SK-N-MC (cell line): ENCODE results near the gene MLN.
A peak's percentile ranks its signal among the peaks of the same experiment; 100 is the strongest.

Experiments
- DNase-seq: peaks from one replicate; pipeline ENCODE4 v3.0.0-alpha.2; 2011; ENCODE audit warnings: low read depth, low spot score
- H3K27ac ChIP-seq: fragments of 200-600 bp; sonication (generic); 2 replicates; pipeline ENCODE4 v1.5.1; 2016; ENCODE audit warnings: mixed run types
- H3K36me3 ChIP-seq: fragments of 200-600 bp; sonication (generic); 2 replicates; pipeline ENCODE4 v1.6.1; 2017; ENCODE audit warnings: antibody characterized with exemption, low read length, mixed read lengths; ENCODE audit not compliant: insufficient read depth
- H3K4me3 ChIP-seq: fragments of 200-600 bp; sonication (generic); 2 replicates; pipeline ENCODE4 v1.5.1; 2016
- H3K9ac ChIP-seq: fragments of 200-600 bp; sonication (generic); 2 replicates; pipeline ENCODE4 v1.8.0; 2017; ENCODE audit warnings: mixed run types, mixed read lengths; ENCODE audit not compliant: insufficient read length
- H3K9me3 ChIP-seq: fragments of 200-600 bp; sonication (generic); 2 replicates; pipeline ENCODE4 v1.6.1; 2017; ENCODE audit warnings: low read depth, mild to moderate bottlenecking, antibody characterized with exemption, low read length, moderate library complexity, mixed read lengths
- EZH2 ChIP-seq: fragments of 200-600 bp; sonication (generic); IDR thresholded peaks from one replicate; pipeline ENCODE4 v1.6.1; 2017; ENCODE audit warnings: antibody characterized with exemption
- FOXP2 ChIP-seq: optimal IDR thresholded peaks from 2 replicates; pipeline ENCODE3; 2011; ENCODE audit warnings: mild to moderate bottlenecking, moderate library complexity; ENCODE audit not compliant: insufficient read depth; ENCODE audit errors: extremely low read length, control extremely low read depth
- POLR2AphosphoS5 ChIP-seq: IDR thresholded peaks from 2 replicates; pipeline ENCODE4 v1.6.1; 2012; ENCODE audit warnings: mild to moderate bottlenecking, low read depth, low read length, borderline replicate concordance

MLN gene

GRCh38 chr6:33788694-33789549, 14.9 kb downstream of the MLN start, which contains the start of gene LEMD2:
TSS of gene LEMD2 (minus strand) at chr6:33789130. CDS start at chr6:33789116, 14 bp downstream.
- no peaks in the 10 kb centered on the region for H3K9me3 ChIP-seq
- peaks cover 20% of the 10 kb centered on the region for H3K36me3 ChIP-seq
- TF ChIP-seq EZH2 (no peak), POLR2AphosphoS5 (peak; percentile 81), FOXP2 (peak; percentile 49)
- H3K27ac ChIP-seq: peak within 1 kb of the TSS; percentile 63
- peak within 1 kb of the TSS; percentile 92 for H3K4me3 ChIP-seq
- H3K9ac ChIP-seq: peak within 1 kb of the TSS; percentile 87
- no peak for DNase-seq

DNA sequence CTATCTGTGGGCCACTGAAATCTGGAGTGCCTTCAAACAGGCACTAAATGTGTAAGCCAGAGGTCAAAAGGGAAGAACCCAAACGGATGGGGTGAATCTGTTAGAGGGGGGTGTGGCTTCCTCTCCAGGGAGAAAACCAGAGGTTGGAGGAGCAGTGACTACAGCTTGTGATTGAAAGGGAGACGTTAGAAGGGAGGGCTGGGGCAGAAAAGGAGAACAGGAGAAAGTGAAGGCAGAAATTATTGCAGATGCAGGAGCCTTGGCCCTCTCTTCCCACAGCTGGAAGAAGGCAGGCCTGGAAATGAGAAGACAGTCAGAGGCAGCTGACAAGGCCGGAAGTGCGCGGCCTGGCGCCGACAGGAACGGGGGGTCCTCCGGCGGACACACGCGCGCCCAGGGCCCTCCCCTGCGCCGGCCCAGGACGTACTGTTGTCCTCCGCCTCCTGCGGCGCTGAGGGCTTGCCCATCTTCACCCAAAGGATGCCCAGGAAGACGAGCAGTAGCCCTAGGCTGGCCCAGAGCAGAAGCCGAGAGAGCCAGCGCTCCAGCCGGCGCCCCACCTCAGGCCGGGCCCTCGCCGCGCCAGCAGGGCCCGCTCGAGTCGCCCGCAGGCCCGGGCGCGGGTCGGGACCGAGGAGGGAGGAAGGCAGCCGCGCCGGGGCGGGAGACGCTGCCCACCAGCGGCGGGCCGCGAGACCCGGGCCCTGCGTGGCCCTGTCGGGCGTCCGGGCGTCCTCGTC, 15.7 kb downstream of the MLN start:
- Histone ChIP-seq H3K36me3 (peaks cover 28% of the 10 kb centered on the region), H3K9me3 (no peaks in the 10 kb centered on the region), H3K27ac (peak overlapping the region; percentile 43; the same call in 1 of the 2 replicates), H3K9ac (peak overlapping the region; percentile 87), H3K4me3 (peak overlapping the region; percentile 92)
- no peak for TF ChIP-seq FOXP2
- TF ChIP-seq EZH2: no peak
- no peak for DNase-seq

GRCh38 chr6:33787346-33787953, 16.4 kb downstream of the MLN start:
- peaks cover 35% of the 10 kb centered on the region for H3K36me3 ChIP-seq
- H3K27ac ChIP-seq: no peak overlapping the region
- no peak for DNase-seq
- peak overlapping the region; percentile 87 for H3K9ac ChIP-seq
- H3K4me3 ChIP-seq: peak overlapping the region; percentile 92
- H3K9me3 ChIP-seq: no peaks in the 10 kb centered on the region
- TF ChIP-seq FOXP2: no peak
- no peak for TF ChIP-seq POLR2AphosphoS5
- TF ChIP-seq EZH2: no peak

- peak overlapping the region; percentile 50 for H3K9ac ChIP-seq
Observed at GRCh38 chr6:33786736-33787135, 17.1 kb downstream of the MLN start.

DNA sequence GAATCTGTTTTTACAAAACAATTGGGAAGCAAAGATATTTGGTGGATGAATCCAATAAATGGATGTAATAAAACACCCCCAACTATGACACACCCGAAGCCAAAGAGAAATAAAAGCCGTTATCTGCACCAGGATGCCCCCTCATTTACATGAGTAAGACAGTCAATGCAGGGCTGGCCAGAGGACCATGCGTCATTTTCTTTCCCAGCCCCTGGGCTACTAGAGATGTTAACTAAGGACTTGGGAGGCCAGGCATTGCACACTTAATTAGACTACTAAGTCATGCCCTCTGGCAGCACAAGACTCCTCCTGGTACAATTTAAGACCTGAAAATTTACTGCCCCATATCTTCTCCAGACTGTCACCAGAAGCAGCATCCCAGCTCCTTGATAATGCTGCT, 18.0 kb downstream of the MLN start:
- Histone ChIP-seq H3K9ac (peak overlapping the region; percentile 50), H3K9me3 (no peaks in the 10 kb centered on the region), H3K27ac (no peak overlapping the region), H3K36me3 (peaks cover 50% of the 10 kb centered on the region), H3K4me3 (no peak overlapping the region)
- no peak for DNase-seq
- TF ChIP-seq FOXP2: no peak
- TF ChIP-seq POLR2AphosphoS5: no peak
- no peak for TF ChIP-seq EZH2

More at GRCh38 chr6:33786736-33787135, 17.1 kb downstream of the MLN start:
- H3K4me3 ChIP-seq: no peak overlapping the region
- H3K36me3 ChIP-seq: peaks cover 42% of the 10 kb centered on the region
- no peak overlapping the region for H3K27ac ChIP-seq
- no peaks in the 10 kb centered on the region for H3K9me3 ChIP-seq
- DNase-seq: no peak
- no peak for TF ChIP-seq EZH2
- no peak for TF ChIP-seq POLR2AphosphoS5
- TF ChIP-seq FOXP2: no peak

GRCh38 chr6:33784787-33785186, 19.0 kb downstream of the MLN start:
- no peak overlapping the region for H3K4me3 ChIP-seq
- peaks cover 59% of the 10 kb centered on the region for H3K36me3 ChIP-seq
- H3K9ac ChIP-seq: no peak overlapping the region
- DNase-seq: no peak
- H3K9me3 ChIP-seq: no peaks in the 10 kb centered on the region
- TF ChIP-seq FOXP2 (no peak), POLR2AphosphoS5 (no peak), EZH2 (no peak)
- no peak overlapping the region for H3K27ac ChIP-seq

DNA sequence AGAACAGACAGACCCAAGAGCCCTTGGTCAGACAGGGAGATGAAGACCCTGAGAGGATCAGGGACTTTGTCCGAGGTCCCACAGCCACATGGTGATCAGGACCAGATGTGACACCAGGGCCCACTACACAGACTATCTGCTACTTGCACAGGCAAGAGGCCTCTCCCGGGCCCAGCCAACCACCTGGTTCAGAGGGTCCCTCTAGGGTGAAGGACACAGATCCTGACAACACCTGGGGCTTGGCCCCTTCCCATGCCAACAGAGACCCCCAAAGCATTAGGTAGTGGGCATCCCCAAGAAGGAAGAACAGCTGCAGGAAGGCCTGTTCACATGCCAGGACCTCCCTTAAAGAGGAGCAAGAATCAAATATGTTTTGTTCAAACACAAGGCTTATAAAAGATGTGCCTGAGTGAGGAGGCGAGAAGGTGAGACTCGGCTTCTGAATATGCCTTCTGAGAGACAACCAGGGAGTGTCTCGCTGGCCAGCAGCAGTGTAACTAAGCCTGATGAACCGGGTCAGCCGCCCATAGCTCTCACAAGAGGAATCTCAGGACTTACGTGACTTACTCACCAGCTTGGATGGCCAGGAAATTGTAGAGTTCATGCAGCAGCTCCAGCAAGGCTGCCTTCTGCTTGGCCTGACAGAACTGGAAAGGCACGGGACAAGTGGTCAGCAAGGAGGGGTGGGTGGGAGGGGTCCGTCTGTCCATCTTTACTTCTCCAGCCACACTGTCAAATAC, 19.9 kb downstream of the MLN start:
- H3K36me3 ChIP-seq: peaks cover 68% of the 10 kb centered on the region
- no peak overlapping the region for H3K4me3 ChIP-seq
- TF ChIP-seq POLR2AphosphoS5 (no peak), FOXP2 (no peak), EZH2 (no peak)
- no peak for DNase-seq
- H3K27ac ChIP-seq: no peak overlapping the region
- no peak overlapping the region for H3K9ac ChIP-seq
- no peaks in the 10 kb centered on the region for H3K9me3 ChIP-seq

DNA sequence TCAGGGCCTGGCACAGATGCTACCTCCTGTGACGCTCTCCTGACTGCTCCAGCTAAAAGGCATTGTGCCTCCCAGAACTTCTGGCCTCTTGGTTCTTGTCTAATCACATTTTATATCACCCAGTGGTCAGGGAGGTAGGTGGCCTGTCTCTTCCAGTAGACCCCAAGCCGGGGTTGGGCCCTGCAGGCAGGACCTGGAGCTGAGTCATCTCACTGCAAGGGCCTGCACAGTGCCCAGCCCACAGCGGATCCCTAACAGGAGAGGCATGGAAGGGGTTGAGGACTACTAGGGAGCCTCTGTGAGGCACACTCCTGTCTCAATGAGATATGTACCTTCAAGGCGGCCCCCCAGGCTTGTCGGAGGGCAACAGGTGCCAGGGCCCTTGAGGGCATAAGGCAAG, 21.2 kb downstream of the MLN start:
- no peak for DNase-seq
- no peak overlapping the region for H3K27ac ChIP-seq
- peaks cover 82% of the 10 kb centered on the region for H3K36me3 ChIP-seq
- H3K4me3 ChIP-seq: no peak overlapping the region
- TF ChIP-seq EZH2 (no peak), FOXP2 (no peak), POLR2AphosphoS5 (no peak)
- H3K9ac ChIP-seq: no peak overlapping the region
- no peaks in the 10 kb centered on the region for H3K9me3 ChIP-seq
